ENCODE data around the gene THAP4.
A peak's percentile ranks its signal among the peaks of the same experiment; 100 is the strongest.

Gene THAP4

GRCh38 chr2:241542278-241542605 lies 94.7 kb downstream of the THAP4 start:
- no peak for DNase-seq

GRCh38 chr2:241541564-241542277 lies 95.2 kb downstream of the THAP4 start:
- DNase-seq, result no peak

GRCh38 chr2:241540771-241541561 lies 96.0 kb downstream of the THAP4 start:
- DNase-seq, result peak; percentile 40

- peak; percentile 19 for DNase-seq
Observed at GRCh38 chr2:241540401-241540770, 96.6 kb downstream of the THAP4 start.

- no peak for DNase-seq
Observed at GRCh38 chr2:241539616-241540374, 97.2 kb downstream of the THAP4 start.

GRCh38 chr2:241538838-241539615 lies 97.9 kb downstream of the THAP4 start:
- no peak for DNase-seq

- DNase-seq, result no peak
Observed at GRCh38 chr2:241535871-241536655, 100.9 kb downstream of the THAP4 start.

- no peak for DNase-seq
Observed at GRCh38 chr2:241534701-241535375, 102.1 kb downstream of the THAP4 start.
